HG03280 (cell line): Measurements from ENCODE around the gene DOCK4.

ENCODE experiments used
- ATAC-seq: cut with Tn5 transposase; IDR thresholded peaks from one replicate; pipeline ENCODE4 v1.9.1; 2021; ENCODE audit warnings: mild to moderate bottlenecking, moderate library complexity; ENCODE audit not compliant: unreplicated experiment

DOCK4 gene

GRCh38 chr7:112161253-112162141 is 44.7 kb downstream of the DOCK4 start:
- no peak for ATAC-seq

GRCh38 chr7:112160771-112161150 is 45.4 kb downstream of the DOCK4 start:
- ATAC-seq = no peak

GRCh38 chr7:112160130-112160770 is 45.9 kb downstream of the DOCK4 start:
- ATAC-seq = no peak

- no peak for ATAC-seq
These were observed 46.8 kb downstream of the DOCK4 start for GRCh38 chr7:112159351-112159750.

- no peak for ATAC-seq
These were observed 49.1 kb downstream of the DOCK4 start for GRCh38 chr7:112157072-112157471.

- ATAC-seq = no peak
These were observed 49.8 kb downstream of the DOCK4 start for GRCh38 chr7:112156412-112156811.

GRCh38 chr7:112154690-112155089 is 51.5 kb downstream of the DOCK4 start:
- ATAC-seq = no peak

GRCh38 chr7:112152186-112152585 is 54.0 kb downstream of the DOCK4 start:
- ATAC-seq = no peak

GRCh38 chr7:112150823-112151641 is 55.2 kb downstream of the DOCK4 start:
- ATAC-seq = no peak

- ATAC-seq = no peak
These were observed 56.5 kb downstream of the DOCK4 start for GRCh38 chr7:112149734-112150133.

GRCh38 chr7:112147793-112148361 is 58.3 kb downstream of the DOCK4 start:
- ATAC-seq = no peak

GRCh38 chr7:112145206-112145605 is 61.0 kb downstream of the DOCK4 start:
- no peak for ATAC-seq

GRCh38 chr7:112144284-112145059 is 61.7 kb downstream of the DOCK4 start:
- ATAC-seq = no peak

GRCh38 chr7:112143582-112143981 is 62.6 kb downstream of the DOCK4 start:
- no peak for ATAC-seq

- ATAC-seq = no peak
These were observed 63.1 kb downstream of the DOCK4 start for GRCh38 chr7:112143136-112143535.

GRCh38 chr7:112140600-112140999 is 65.6 kb downstream of the DOCK4 start:
- no peak for ATAC-seq

- no peak for ATAC-seq
These were observed 67.3 kb downstream of the DOCK4 start for GRCh38 chr7:112138938-112139337.

GRCh38 chr7:112138325-112138852 is 67.8 kb downstream of the DOCK4 start:
- ATAC-seq = no peak

GRCh38 chr7:112137141-112138101 is 68.8 kb downstream of the DOCK4 start:
- no peak for ATAC-seq
